ENCODE data around the gene PRKAA2. TPM values are rescaled to one million over a fixed set of nuclear protein-coding genes. Genes with fewer than 3 reads are reported as not detected.
A peak's percentile ranks its signal among the peaks of the same experiment; 100 is the strongest.

The PRKAA2 gene
- total RNA-seq, 1 donor from 2014 or later: 88.0 TPM

GRCh38 chr1:56647106-56647505 lies 2.0 kb downstream of the PRKAA2 start:
- DNase-seq: no peak
- intact Hi-C loops (cut with micrococcal nuclease): no loop called here
- ATAC-seq: no peak

GRCh38 chr1:56648546-56648945 lies 3.4 kb downstream of the PRKAA2 start:
- DNase-seq (no peak), ATAC-seq (no peak)
- intact Hi-C loops (cut with micrococcal nuclease): no loop called here

DNA sequence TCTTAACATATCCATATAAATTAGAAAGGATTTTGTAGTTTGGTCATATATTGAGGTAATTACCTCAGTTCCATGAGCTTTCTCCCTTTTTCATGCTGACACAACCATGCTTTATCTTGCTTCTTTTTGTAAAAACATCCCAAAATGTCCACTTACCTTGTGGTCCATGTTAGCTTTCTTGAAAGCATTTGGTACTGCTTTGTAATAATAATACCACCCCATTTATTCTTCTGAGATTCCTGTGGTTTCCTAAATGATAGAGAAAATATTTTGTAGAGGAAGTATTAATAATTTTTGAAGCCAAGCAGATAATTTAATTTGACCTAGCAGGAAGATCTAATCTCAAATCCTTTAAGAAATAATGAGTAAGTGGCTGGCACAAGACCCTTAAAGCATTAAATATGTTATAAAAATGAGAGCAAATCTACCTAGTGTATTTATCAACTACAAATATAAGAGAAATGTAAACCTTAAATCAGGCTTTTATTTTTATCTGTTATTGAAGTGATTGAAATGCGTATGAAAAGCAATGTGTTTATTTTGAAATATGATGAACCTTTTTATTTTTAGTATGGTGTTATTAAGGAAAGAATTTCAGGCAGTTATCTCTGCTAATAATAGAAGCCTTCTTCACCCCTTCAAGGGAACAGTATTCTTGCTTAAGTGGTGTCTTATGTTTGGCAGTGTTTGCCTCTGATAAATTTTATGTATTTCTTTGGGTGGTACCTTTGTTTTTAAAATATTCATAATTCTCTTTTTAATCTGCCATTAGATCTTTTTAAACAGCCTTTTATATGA lies 9.2 kb downstream of the PRKAA2 start:
- intact Hi-C loops (cut with micrococcal nuclease): no loop called here
- no peak for DNase-seq
- ATAC-seq: peak; percentile 81

GRCh38 chr1:56655991-56656613 lies 11.0 kb downstream of the PRKAA2 start:
- intact Hi-C loops (cut with micrococcal nuclease): no loop called here
- ATAC-seq (no peak), DNase-seq (no peak)

- ATAC-seq (peak; percentile 62), DNase-seq (no peak)
- intact Hi-C loops (cut with micrococcal nuclease): no loop called here
Measured at GRCh38 chr1:56658254-56658653, 13.1 kb downstream of the PRKAA2 start.

GRCh38 chr1:56660293-56660692 lies 15.2 kb downstream of the PRKAA2 start:
- intact Hi-C loops (cut with micrococcal nuclease): no loop called here
- no peak for DNase-seq
- no peak for ATAC-seq

- intact Hi-C loops (cut with micrococcal nuclease): no loop called here
- no peak for ATAC-seq
- no peak for DNase-seq
Measured at GRCh38 chr1:56663846-56664245, 18.7 kb downstream of the PRKAA2 start.

GRCh38 chr1:56665384-56665783 lies 20.3 kb downstream of the PRKAA2 start:
- ATAC-seq (no peak), DNase-seq (no peak)
- intact Hi-C loops (cut with micrococcal nuclease): no loop called here

- DNase-seq (no peak), ATAC-seq (peak; percentile 14)
- intact Hi-C loops (cut with micrococcal nuclease): no loop called here
Measured at GRCh38 chr1:56666112-56666608, 21.0 kb downstream of the PRKAA2 start.

- intact Hi-C loops (cut with micrococcal nuclease): no loop called here
- no peak for DNase-seq
- peak; percentile 44 for ATAC-seq
Measured at GRCh38 chr1:56670350-56670749, 25.2 kb downstream of the PRKAA2 start.

DNA sequence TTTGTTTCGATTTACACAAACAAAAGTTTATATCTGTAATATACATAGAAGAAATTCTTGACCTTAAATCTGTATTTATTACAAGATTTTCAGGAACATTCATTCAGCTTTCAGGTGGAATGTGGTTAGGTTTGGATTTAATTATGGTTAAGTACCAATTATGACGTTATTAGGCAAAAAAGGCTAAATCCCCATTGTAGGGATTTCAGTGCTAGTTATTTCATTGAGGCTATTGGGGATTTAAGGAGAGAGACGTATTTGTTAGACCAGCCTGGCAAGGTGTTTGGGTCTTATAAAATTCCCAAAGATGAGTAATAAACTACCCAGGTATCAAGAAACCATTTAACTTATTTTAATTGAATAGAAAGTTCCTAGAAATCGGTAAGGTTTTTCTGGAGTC lies 26.0 kb downstream of the PRKAA2 start:
- intact Hi-C loops (cut with micrococcal nuclease): no loop called here

GRCh38 chr1:56671542-56671941 lies 26.4 kb downstream of the PRKAA2 start:
- intact Hi-C loops (cut with micrococcal nuclease): no loop called here
- DNase-seq: no peak
- ATAC-seq: peak; percentile 42

More for the DNA sequence above, 26.0 kb downstream of the PRKAA2 start:
- ATAC-seq (no peak), DNase-seq (no peak)

DNA sequence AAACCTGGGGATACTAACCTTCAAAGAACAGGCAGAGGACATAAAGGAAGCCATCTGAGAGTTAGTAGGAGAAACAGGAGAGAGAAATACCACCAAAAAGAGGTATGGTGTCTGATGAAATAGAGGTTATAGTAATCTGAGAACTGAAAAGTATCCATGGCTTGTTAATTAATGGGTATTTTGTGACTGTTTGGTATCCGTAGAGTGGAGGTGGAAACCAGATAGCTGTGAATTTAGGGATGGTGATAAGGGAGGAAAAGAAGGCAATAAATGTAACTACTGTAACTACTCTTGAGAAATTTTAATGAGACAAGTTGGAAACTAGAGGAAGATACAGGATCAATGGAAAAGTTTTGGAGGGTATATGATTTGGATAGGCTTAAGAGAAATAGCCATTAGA lies 27.5 kb downstream of the PRKAA2 start:
- DNase-seq: no peak
- no peak for ATAC-seq
- intact Hi-C loops (cut with micrococcal nuclease): no loop called here

- ATAC-seq: no peak
Measured at GRCh38 chr1:56675763-56676162, 30.6 kb downstream of the PRKAA2 start.

DNA sequence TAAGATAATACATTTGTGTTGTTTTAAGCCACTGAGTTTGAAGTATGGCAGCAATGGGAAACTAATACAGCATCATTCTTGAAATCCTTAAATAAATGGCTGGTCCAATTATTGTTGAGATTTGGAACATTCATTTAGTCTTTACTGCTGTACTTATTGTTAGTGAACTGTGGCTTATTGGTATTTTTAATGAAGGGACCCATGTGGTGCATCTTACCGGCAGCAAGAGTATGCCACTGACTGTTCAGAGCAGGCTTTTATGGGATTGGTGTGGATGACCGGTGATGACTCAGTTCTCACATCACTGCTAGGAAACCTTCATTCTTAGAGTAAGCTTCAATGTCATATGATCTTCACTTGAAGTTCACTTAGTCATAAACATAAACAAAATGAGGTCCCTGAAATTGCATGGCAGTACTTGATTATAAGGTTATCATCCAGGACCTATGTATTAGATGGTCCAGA lies 31.5 kb downstream of the PRKAA2 start:
- ATAC-seq (no peak), DNase-seq (no peak)
- intact Hi-C loops (cut with micrococcal nuclease): no loop called here

More at GRCh38 chr1:56675763-56676162, 30.6 kb downstream of the PRKAA2 start:
- no peak for DNase-seq
- intact Hi-C loops (cut with micrococcal nuclease): no loop called here

- ATAC-seq (no peak), DNase-seq (no peak)
- intact Hi-C loops (cut with micrococcal nuclease): no loop called here
Measured at GRCh38 chr1:56683569-56683968, 38.5 kb downstream of the PRKAA2 start.

DNA sequence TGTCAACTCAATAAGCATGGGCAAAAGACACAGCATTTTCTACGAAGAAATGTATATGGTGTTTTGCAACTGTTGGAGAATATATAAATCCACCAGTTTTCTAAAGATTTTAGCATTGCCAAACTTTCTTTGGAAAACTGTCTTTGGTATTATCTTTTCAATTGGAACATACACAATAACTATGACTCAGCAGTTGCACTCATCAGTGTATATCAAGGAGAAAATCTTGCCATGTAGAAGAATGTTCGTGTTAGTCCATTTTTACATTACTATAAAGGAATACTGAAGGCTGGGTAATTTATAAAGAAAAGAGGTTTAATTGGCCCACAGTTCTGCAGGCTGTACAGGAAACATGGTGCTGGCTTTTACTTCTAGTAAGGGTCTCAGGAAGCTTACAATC lies 41.1 kb downstream of the PRKAA2 start:
- ATAC-seq: no peak
- no peak for DNase-seq
- intact Hi-C loops (cut with micrococcal nuclease): no loop called here

DNA sequence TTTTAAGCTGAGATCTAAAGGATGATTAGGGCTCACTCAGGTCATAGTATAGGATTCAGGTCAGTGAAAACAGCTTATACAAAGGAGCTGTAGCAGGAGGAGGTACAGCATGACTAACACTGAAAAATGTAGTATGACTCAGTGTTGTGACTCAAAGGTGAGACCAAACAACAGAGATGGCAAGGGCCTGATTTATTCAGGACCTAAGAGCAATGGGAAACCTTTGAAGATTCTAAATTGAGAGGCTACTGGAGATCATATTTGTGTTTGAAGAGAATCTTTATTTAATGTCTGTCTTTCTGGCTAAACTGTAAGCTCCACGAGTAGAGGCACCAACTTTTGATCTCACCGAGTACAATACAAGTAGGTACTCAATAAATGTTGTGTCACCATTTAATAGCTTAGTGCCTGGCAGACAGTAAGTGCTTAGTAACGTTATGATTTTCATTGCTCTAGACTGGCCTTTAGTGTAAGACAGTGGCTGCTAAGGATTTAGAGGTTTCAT lies 43.5 kb downstream of the PRKAA2 start:
- ATAC-seq (peak; percentile 44), DNase-seq (no peak)
- intact Hi-C loops (cut with micrococcal nuclease): no loop called here

GRCh38 chr1:56696663-56697062 lies 51.5 kb downstream of the PRKAA2 start:
- intact Hi-C loops (cut with micrococcal nuclease): no loop called here
- no peak for ATAC-seq
- no peak for DNase-seq

GRCh38 chr1:56703747-56704146 lies 58.6 kb downstream of the PRKAA2 start:
- DNase-seq: no peak
- intact Hi-C loops (cut with micrococcal nuclease): no loop called here
- ATAC-seq: no peak

Data from left ventricle myocardium superior (tissue), 1 donor.